SK-N-MC (cell line): Measurements from ENCODE around the gene YIF1A.
A peak's percentile ranks its signal among the peaks of the same experiment; 100 is the strongest.

Experiments
- DNase-seq: peaks from one replicate; pipeline ENCODE4 v3.0.0-alpha.2; 2011; ENCODE audit warnings: low read depth, low spot score
- H3K27ac ChIP-seq: fragments of 200-600 bp; sonication (generic); 2 replicates; pipeline ENCODE4 v1.5.1; 2016; ENCODE audit warnings: mixed run types
- H3K36me3 ChIP-seq: fragments of 200-600 bp; sonication (generic); 2 replicates; pipeline ENCODE4 v1.6.1; 2017; ENCODE audit warnings: antibody characterized with exemption, low read length, mixed read lengths; ENCODE audit not compliant: insufficient read depth
- H3K4me3 ChIP-seq: fragments of 200-600 bp; sonication (generic); 2 replicates; pipeline ENCODE4 v1.5.1; 2016
- H3K9ac ChIP-seq: fragments of 200-600 bp; sonication (generic); 2 replicates; pipeline ENCODE4 v1.8.0; 2017; ENCODE audit warnings: mixed run types, mixed read lengths; ENCODE audit not compliant: insufficient read length
- H3K9me3 ChIP-seq: fragments of 200-600 bp; sonication (generic); 2 replicates; pipeline ENCODE4 v1.6.1; 2017; ENCODE audit warnings: low read depth, mild to moderate bottlenecking, antibody characterized with exemption, low read length, moderate library complexity, mixed read lengths
- EZH2 ChIP-seq: fragments of 200-600 bp; sonication (generic); IDR thresholded peaks from one replicate; pipeline ENCODE4 v1.6.1; 2017; ENCODE audit warnings: antibody characterized with exemption
- FOXP2 ChIP-seq: optimal IDR thresholded peaks from 2 replicates; pipeline ENCODE3; 2011; ENCODE audit warnings: mild to moderate bottlenecking, moderate library complexity; ENCODE audit not compliant: insufficient read depth; ENCODE audit errors: extremely low read length, control extremely low read depth
- POLR2AphosphoS5 ChIP-seq: IDR thresholded peaks from 2 replicates; pipeline ENCODE4 v1.6.1; 2012; ENCODE audit warnings: mild to moderate bottlenecking, low read depth, low read length, borderline replicate concordance

YIF1A gene

GRCh38 chr11:66290330-66290621 lies 1.3 kb upstream of the YIF1A start:
- no peak for DNase-seq
- Histone ChIP-seq H3K9ac (no peak overlapping the region), H3K27ac (no peak overlapping the region), H3K9me3 (no peaks in the 10 kb centered on the region), H3K4me3 (no peak overlapping the region), H3K36me3 (no peaks in the 10 kb centered on the region; the same call in 1 of the 2 replicates)
- TF ChIP-seq POLR2AphosphoS5 (no peak), EZH2 (no peak), FOXP2 (no peak)

GRCh38 chr11:66289548-66290329 lies 796 bp upstream of the YIF1A start:
- no peak for TF ChIP-seq POLR2AphosphoS5
- no peak for TF ChIP-seq EZH2
- no peak for TF ChIP-seq FOXP2
- Histone ChIP-seq H3K9me3 (no peaks in the 10 kb centered on the region), H3K4me3 (peak overlapping the region; percentile 84), H3K9ac (peak overlapping the region; percentile 24), H3K36me3 (no peaks in the 10 kb centered on the region; the same call in 1 of the 2 replicates), H3K27ac (peak overlapping the region; percentile 47; the same call in 1 of the 2 replicates)
- no peak for DNase-seq

GRCh38 chr11:66287889-66288670 lies 863 bp downstream of the YIF1A start:
- DNase-seq = no peak
- Histone ChIP-seq H3K9ac (peak overlapping the region; percentile 87), H3K4me3 (peak overlapping the region; percentile 84), H3K27ac (peak overlapping the region; percentile 56; the same call in 1 of the 2 replicates), H3K36me3 (no peaks in the 10 kb centered on the region; the same call in 1 of the 2 replicates), H3K9me3 (no peaks in the 10 kb centered on the region)
- TF ChIP-seq FOXP2 (no peak), POLR2AphosphoS5 (no peak), EZH2 (no peak)

GRCh38 chr11:66287211-66287888 lies 1.6 kb downstream of the YIF1A start:
- no peak for DNase-seq
- H3K9ac ChIP-seq = no peak overlapping the region
- H3K36me3 ChIP-seq = no peaks in the 10 kb centered on the region; the same call in 1 of the 2 replicates
- H3K9me3 ChIP-seq = no peaks in the 10 kb centered on the region
- no peak for TF ChIP-seq EZH2
- TF ChIP-seq FOXP2 = no peak
- TF ChIP-seq POLR2AphosphoS5 = no peak
- H3K27ac ChIP-seq = no peak overlapping the region
- H3K4me3 ChIP-seq = no peak overlapping the region; the same call in 1 of the 2 replicates

- Histone ChIP-seq H3K27ac (no peak overlapping the region), H3K36me3 (no peaks in the 10 kb centered on the region; the same call in 1 of the 2 replicates), H3K9ac (no peak overlapping the region), H3K4me3 (no peak overlapping the region), H3K9me3 (no peaks in the 10 kb centered on the region)
- DNase-seq = no peak
- TF ChIP-seq FOXP2 = no peak
- TF ChIP-seq EZH2 = no peak
- no peak for TF ChIP-seq POLR2AphosphoS5
Observed at GRCh38 chr11:66286699-66287098, 2.2 kb downstream of the YIF1A start.

- H3K36me3 ChIP-seq = no peaks in the 10 kb centered on the region; the same call in 1 of the 2 replicates
- H3K4me3 ChIP-seq = no peak overlapping the region
- no peaks in the 10 kb centered on the region for H3K9me3 ChIP-seq
- no peak overlapping the region for H3K27ac ChIP-seq
- no peak for DNase-seq
- TF ChIP-seq POLR2AphosphoS5 (no peak), EZH2 (no peak), FOXP2 (no peak)
- H3K9ac ChIP-seq = no peak overlapping the region
Observed at GRCh38 chr11:66285250-66285947, 3.5 kb downstream of the YIF1A start.

GRCh38 chr11:66284526-66285078 lies 4.3 kb downstream of the YIF1A start:
- Histone ChIP-seq H3K27ac (no peak overlapping the region), H3K36me3 (no peaks in the 10 kb centered on the region; the same call in 1 of the 2 replicates), H3K4me3 (no peak overlapping the region), H3K9ac (no peak overlapping the region), H3K9me3 (no peaks in the 10 kb centered on the region)
- no peak for DNase-seq
- TF ChIP-seq POLR2AphosphoS5 = no peak
- no peak for TF ChIP-seq EZH2
- no peak for TF ChIP-seq FOXP2
